Measurements from ENCODE around the gene KHDRBS2. TPM values are rescaled to one million over a fixed set of nuclear protein-coding genes. Genes with fewer than 3 reads are reported as not detected.

KHDRBS2 gene
- total RNA-seq, 1 experiment from 2014 or later, result not detected

DNA sequence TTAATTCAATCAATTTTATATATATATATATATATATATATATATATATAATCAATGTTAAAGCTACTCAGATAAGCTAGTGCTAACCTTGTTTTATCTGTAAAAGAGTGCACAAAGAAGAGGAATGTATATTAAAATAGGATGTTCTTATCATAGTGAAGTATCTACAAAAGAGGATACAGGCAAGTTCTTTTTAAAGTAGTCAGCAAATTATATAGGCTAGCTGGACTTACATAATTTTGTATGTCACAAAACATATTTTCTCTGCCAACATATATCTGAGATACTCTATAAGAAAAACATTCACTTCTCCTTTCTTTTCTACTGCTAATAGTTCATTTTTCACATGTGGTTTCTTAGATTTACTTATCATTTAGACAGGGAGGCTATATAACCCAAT, 39.9 kb downstream of the KHDRBS2 start:
- intact Hi-C loops (cut with micrococcal nuclease), result no loop called here
- DNase-seq (ENCODE audit: unreplicated experiment), result no peak
- H3K4me1 Mint-ChIP-seq (ENCODE audit: insufficient read depth, unreplicated experiment), result no peaks in the 10 kb centered on the region
- no peak overlapping the region for H3K27ac Mint-ChIP-seq (ENCODE audit: low read depth, unreplicated experiment)
- H3K27me3 Mint-ChIP-seq (ENCODE audit: insufficient read depth, unreplicated experiment), result no peaks in the 10 kb centered on the region
- H3K36me3 Mint-ChIP-seq (ENCODE audit: insufficient read depth, unreplicated experiment), result no peaks in the 10 kb centered on the region
- BruUV-seq (replicated peaks), result no TSS peak
- TF ChIP-seq, protein P1, sequence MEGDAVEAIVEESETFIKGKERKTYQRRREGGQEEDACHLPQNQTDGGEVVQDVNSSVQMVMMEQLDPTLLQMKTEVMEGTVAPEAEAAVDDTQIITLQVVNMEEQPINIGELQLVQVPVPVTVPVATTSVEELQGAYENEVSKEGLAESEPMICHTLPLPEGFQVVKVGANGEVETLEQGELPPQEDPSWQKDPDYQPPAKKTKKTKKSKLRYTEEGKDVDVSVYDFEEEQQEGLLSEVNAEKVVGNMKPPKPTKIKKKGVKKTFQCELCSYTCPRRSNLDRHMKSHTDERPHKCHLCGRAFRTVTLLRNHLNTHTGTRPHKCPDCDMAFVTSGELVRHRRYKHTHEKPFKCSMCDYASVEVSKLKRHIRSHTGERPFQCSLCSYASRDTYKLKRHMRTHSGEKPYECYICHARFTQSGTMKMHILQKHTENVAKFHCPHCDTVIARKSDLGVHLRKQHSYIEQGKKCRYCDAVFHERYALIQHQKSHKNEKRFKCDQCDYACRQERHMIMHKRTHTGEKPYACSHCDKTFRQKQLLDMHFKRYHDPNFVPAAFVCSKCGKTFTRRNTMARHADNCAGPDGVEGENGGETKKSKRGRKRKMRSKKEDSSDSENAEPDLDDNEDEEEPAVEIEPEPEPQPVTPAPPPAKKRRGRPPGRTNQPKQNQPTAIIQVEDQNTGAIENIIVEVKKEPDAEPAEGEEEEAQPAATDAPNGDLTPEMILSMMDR (IDR thresholded peaks at IDR 0.05; ENCODE audit: unreplicated experiment), result no peak
- POLR2A ChIA-PET, result no interaction called here
- CTCF ChIA-PET, result interaction anchor here (0.6 kb wide), 1 partner anchor 481 kb away, joined by 3 read pairs; no protein-coding TSS in a partner anchor
- H3K9me3 Mint-ChIP-seq (ENCODE audit: unreplicated experiment), result no peaks in the 10 kb centered on the region
- H3K4me3 Mint-ChIP-seq (ENCODE audit: unreplicated experiment), result no peak overlapping the region

DNA sequence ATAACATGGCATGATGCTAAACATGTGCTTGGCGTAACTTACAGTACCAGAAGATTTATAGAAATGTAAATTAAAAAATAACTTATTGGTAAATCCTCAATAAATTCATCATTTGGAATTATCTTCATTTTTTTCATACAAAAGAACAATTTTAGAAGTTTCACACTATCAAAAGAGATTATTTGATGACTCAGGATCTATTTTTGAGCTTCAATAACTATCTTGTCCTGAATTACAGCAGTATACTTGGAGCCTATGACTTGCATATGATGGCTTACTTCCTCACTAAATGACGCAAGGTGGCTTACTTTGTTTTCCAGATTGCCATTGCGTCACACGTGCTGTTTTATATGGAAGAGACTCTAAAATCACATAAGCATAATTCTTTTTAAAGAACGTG, 49.2 kb downstream of the KHDRBS2 start:
- CTCF ChIA-PET, result no interaction called here
- H3K36me3 Mint-ChIP-seq (ENCODE audit: insufficient read depth, unreplicated experiment), result no peaks in the 10 kb centered on the region
- H3K27ac Mint-ChIP-seq (ENCODE audit: low read depth, unreplicated experiment), result no peak overlapping the region
- H3K9me3 Mint-ChIP-seq (ENCODE audit: unreplicated experiment), result no peaks in the 10 kb centered on the region
- no peak overlapping the region for H3K4me3 Mint-ChIP-seq (ENCODE audit: unreplicated experiment)
- no peaks in the 10 kb centered on the region for H3K4me1 Mint-ChIP-seq (ENCODE audit: insufficient read depth, unreplicated experiment)
- no TSS peak for BruUV-seq (replicated peaks)
- TF ChIP-seq, protein P1 (IDR thresholded peaks at IDR 0.05; ENCODE audit: unreplicated experiment), result no peak
- DNase-seq (ENCODE audit: unreplicated experiment), result no peak
- POLR2A ChIA-PET, result no interaction called here
- intact Hi-C loops (cut with micrococcal nuclease), result no loop called here
- H3K27me3 Mint-ChIP-seq (ENCODE audit: insufficient read depth, unreplicated experiment), result no peaks in the 10 kb centered on the region

DNA sequence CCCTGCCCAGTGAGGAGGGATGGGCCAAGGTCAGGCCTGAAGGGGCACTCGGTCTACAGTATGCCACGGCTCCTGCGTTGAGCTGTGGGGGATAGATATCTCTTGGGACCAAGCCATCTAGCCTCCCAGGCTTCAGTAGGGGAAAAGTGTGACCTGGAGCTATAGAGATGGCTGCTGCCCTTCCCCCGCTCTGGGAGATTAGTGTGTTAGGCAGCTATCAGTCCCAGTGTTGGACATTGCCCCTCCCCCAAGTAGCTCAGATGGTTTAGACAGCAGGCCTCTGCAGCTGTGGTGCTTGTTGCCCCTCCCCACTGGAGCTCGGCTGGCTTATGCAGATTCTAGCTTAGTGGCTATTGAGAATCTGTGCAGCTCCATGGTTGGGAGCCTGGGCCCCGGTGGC, 56.8 kb downstream of the KHDRBS2 start:
- H3K36me3 Mint-ChIP-seq (ENCODE audit: insufficient read depth, unreplicated experiment), result no peaks in the 10 kb centered on the region
- POLR2A ChIA-PET, result no interaction called here
- BruUV-seq (replicated peaks), result no TSS peak
- H3K27me3 Mint-ChIP-seq (ENCODE audit: insufficient read depth, unreplicated experiment), result peaks cover 12% of the 10 kb centered on the region
- H3K27ac Mint-ChIP-seq (ENCODE audit: low read depth, unreplicated experiment), result no peak overlapping the region
- H3K4me3 Mint-ChIP-seq (ENCODE audit: unreplicated experiment), result no peak overlapping the region
- H3K4me1 Mint-ChIP-seq (ENCODE audit: insufficient read depth, unreplicated experiment), result no peaks in the 10 kb centered on the region
- TF ChIP-seq, protein P1 (IDR thresholded peaks at IDR 0.05; ENCODE audit: unreplicated experiment), result no peak
- no peak for DNase-seq (ENCODE audit: unreplicated experiment)
- intact Hi-C loops (cut with micrococcal nuclease), result no loop called here
- H3K9me3 Mint-ChIP-seq (ENCODE audit: unreplicated experiment), result no peaks in the 10 kb centered on the region
- CTCF ChIA-PET, result interaction anchor here (0.8 kb wide), 1 partner anchor 46 kb away, joined by 4 read pairs; no protein-coding TSS in a partner anchor

DNA sequence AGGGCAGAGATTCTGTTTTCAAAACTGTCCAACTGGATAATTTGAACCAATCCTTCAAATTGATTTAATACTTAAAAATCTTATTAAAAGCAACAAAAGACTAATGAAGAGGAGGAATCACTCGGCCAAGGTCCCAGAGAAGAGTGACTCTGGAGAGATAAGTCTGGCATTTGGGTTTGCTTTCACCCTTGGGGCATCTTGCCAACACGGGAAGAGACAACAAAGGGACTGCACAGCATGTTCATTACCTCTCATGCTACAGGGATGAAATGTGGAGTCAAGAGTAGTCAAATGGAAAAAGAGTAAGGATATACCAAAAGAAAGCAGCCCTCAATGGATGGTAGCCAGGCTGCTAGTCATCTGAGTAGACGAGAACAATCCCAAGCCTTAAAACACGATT, 68.2 kb downstream of the KHDRBS2 start:
- POLR2A ChIA-PET, result no interaction called here
- CTCF ChIA-PET, result no interaction called here
- TF ChIP-seq, protein P1 (IDR thresholded peaks at IDR 0.05; ENCODE audit: unreplicated experiment), result no peak
- Mint-ChIP-seq H3K36me3 (ENCODE audit: insufficient read depth, unreplicated experiment) (no peaks in the 10 kb centered on the region), H3K4me1 (ENCODE audit: insufficient read depth, unreplicated experiment) (peaks cover 6% of the 10 kb centered on the region), H3K4me3 (ENCODE audit: unreplicated experiment) (no peak overlapping the region), H3K27ac (ENCODE audit: low read depth, unreplicated experiment) (no peak overlapping the region), H3K27me3 (ENCODE audit: insufficient read depth, unreplicated experiment) (peaks cover 34% of the 10 kb centered on the region), H3K9me3 (ENCODE audit: unreplicated experiment) (no peaks in the 10 kb centered on the region)
- no TSS peak for BruUV-seq (replicated peaks)
- intact Hi-C loops (cut with micrococcal nuclease), result no loop called here
- DNase-seq (ENCODE audit: unreplicated experiment), result no peak
